ENCODE measurements around the gene TCF12.

TCF12 gene

GRCh38 chr15:57272771-57273357 lies 354.4 kb downstream of the TCF12 start:
- DNase-seq, result no peak

- DNase-seq, result no peak
These were observed 355.0 kb downstream of the TCF12 start for GRCh38 chr15:57273402-57273801.

- DNase-seq, result no peak
These were observed 360.0 kb downstream of the TCF12 start for GRCh38 chr15:57278439-57278838.

DNA sequence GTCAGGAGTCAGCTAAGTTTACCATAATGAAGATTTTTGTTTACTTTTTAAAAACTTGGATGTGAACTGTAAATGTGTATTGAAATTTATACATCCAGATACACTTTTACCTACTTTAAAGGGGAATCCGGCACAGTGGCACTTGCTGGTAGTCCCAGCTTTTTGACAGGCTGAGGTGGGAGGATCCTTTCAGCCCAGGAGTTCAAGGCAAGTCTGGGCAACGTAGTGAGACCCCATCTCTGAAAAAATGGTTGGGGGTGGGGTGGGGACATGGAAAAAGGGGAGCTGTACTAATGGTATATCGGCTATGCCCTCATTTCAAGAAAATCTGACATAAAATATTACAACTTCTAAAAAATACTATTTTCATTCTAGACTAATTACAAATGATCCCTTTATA lies 362.0 kb downstream of the TCF12 start:
- no peak for DNase-seq

DNA sequence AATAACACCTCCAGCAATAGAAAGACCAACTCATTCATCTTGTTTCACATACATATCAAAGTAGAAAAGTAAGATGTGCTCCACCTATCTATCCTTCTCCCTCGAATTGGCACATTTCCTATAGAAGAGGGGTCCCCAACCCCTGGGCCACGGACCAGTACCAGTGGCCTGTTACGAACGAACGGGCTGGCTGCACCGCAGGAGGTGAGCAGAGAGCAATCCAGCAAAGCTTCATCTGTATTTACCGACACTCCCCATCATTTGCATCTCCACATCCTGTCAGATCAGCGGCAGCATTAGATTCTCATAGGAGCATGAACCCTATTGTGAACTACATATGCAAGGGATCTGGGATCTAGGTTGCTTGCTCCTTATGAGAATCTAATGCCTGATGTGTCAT lies 362.9 kb downstream of the TCF12 start:
- DNase-seq, result no peak

DNA sequence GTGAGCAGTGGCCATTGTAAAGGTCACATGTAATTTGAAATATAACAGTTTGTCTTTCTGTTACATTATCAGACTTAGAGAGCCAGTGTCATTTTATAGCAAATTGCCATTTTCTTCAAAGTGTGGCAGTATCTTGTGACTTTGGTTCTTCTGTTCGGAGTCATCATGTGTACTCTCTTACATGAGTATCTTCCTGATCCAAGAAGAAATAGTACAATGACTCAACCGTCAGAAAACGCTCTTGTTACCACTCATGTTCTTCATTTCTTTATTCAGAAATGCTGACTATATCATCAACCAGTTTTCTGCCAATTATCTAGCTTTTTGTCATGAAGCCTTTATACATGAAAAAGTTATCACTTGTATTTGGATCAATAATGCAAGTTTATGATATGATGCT lies 364.2 kb downstream of the TCF12 start:
- DNase-seq, result no peak

DNA sequence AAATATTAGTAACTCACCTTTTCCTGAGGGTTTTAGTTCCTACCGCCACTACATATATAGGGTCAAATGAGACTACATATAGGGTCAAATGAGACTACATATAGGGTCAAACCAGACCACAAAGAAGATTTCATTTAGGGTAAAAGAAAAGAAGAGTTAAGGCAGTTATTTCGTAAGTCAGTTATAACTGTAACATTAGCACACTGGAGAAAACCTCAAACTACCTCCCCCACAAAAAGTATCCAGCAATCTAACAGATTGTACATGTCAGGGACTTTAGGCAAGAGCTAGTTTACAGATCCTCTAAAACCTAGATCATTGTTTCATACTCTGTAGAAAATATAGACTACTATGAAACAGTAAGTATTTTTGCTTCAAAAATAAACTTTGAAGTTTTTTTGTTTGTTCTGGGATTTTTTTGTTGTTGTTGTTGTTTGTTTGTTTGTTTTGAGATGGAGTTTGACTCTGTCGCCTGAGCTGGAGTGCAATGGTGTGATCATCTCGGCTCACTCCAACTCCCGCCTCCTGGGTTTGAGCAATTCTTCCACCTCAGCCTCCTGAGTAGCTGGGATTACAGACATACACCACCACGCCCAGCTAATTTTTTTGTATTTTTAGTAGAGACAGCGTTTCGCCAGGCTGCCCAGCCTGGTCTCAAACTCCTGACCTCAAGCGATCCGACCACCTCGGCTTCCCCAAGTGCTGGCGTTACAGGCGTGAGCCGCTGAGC lies 365.5 kb downstream of the TCF12 start:
- DNase-seq, result no peak

DNA sequence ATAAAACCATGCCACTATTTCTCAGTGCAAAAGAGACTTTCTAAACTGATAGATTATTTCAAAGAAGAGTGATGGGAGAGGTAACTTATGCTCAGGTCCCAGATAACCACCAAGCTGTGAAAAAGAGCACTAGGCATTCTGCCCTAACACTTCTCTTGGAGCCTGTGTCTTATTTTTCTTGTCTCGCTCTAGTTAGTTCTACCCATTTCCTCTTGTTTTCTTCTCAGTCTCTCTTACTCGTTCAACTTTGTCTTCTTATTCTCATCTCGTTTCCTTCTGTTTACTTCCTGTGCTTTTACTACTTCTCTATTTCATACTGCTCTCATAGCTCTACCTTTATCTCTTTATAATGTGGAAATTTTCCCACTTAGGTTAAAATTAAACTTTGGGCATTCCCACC lies 366.1 kb downstream of the TCF12 start:
- no peak for DNase-seq

- no peak for DNase-seq
These were observed 366.9 kb downstream of the TCF12 start for GRCh38 chr15:57285386-57285785.

DNA sequence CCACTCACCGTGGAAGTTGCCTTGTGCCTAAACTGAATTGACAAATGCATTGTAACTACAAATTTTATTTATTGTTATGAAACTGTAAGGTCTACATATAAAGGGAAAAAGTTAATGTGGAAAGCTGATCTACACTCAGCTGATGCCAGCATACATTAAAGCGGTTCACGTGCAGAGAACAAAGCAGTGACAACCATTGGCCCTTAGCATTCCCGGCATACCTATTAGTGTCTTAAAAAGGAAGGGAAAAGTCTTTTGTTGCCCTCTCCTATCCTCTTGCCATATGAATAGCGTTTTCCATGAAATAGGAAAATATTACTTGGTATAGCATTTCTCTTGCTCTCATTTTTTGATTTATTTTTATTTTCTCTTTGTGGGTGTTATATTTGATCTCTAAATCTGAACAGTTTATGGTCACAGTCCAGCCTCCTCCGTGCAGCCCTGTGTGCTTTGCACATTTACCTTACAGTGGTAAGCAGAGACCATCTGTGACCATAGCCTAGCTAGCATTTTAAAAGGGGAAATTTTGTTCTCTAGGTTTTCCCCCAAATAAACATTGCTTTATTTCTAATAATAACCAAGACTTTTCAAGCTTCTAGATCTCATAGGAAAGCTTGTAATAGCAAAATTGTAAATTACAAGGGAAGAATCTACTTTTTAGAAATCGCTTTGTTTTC lies 368.1 kb downstream of the TCF12 start:
- no peak for DNase-seq

- DNase-seq, result no peak
These were observed 368.7 kb downstream of the TCF12 start for GRCh38 chr15:57287123-57287521.

GRCh38 chr15:57288926-57289580 lies 370.6 kb downstream of the TCF12 start:
- no peak for DNase-seq

GRCh38 chr15:57290187-57290586 lies 371.7 kb downstream of the TCF12 start:
- DNase-seq, result no peak

DNA sequence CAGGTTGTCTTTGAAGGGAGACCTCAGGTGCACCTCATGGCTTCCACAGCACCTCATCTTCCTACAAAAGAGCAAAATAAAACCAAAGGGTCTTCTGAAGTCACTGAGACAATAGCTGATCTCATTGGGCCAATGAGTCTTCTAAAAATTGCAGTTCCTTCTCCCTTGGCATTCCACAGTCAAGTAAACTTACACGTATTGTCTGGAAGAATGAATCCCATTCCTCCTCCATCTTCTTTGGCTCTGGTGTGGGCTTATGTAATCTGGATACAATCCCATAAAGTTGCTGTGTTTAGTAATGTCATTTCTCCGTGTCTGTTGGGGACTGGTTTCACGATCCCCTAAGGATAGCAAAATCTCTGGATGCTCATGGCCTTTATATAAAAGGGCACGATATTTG lies 372.4 kb downstream of the TCF12 start:
- no peak for DNase-seq

DNA sequence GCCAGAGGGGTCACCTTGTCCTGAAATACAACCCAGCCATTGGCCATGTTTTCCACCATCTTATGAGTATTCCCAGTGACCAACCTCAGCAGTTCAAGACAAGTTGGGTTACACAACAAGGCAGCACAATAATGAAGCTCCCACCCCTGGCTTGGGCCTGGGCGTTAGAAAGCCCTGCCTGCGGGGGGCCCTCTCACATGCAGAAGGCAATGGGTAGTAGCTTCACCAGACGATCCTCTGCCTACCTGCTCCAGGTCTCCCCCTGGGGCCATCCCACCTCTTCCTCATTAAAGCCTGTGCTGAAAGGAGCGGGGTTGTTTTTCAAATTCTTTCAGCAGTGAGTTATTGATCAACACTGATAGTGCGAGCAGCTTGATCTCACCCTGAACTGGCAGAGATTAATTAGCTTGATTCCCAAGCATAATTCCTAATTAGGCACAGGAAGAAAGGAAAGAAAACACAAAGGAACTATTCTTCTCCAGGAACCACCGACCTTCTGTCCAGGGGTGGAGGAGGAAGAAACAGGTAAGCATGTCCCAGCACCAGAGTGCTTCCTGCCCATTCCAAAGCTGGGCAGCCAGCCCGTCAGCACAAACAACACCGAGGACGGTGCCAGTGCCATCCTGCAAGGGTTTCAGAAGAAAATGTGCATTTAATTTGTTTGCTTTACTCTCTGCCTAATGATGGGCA lies 378.2 kb downstream of the TCF12 start:
- DNase-seq, result no peak

DNA sequence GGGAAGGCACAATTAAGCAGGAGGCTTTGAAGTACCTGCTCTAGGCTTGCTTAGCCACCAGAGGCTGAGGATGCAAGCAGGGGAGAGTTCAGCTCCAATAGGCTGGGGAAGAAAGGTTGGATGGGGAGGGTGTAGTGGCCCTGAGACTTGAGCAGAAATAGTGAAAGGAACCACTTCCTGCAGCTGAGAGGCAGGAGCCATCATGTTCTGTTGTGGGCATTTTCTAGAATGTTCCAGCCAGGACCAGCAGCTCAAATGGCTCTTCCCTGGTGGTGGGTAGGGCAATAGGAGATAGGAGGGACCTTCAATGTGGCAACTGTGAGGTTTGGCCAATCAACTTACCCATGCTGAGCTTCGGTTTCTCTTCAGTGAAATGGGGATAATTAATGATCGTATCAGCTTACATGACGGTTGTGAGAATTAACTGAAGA lies 378.7 kb downstream of the TCF12 start:
- no peak for DNase-seq

- no peak for DNase-seq
These were observed 379.2 kb downstream of the TCF12 start for GRCh38 chr15:57297630-57298029.

DNA sequence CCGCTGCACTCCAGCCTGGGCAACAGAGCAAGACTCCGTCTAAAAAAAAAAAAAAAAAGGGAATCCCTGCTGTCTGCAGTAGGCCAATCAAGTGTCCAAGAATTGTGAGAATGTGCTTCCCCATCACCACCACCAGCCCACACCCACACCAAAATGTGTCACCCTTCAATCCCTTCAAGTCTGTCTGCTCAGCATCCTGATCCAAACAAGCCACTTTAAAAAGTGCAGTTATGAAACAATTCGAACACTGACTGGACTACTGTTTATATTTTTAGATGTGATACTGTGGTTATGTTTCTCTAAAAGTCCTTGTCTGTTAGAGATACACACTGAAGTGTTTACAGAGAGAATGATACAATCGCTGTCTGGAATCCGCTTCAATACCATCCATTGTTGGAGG lies 379.8 kb downstream of the TCF12 start:
- no peak for DNase-seq

GRCh38 chr15:57298843-57299550 lies 380.6 kb downstream of the TCF12 start:
- DNase-seq, result no peak

DNA sequence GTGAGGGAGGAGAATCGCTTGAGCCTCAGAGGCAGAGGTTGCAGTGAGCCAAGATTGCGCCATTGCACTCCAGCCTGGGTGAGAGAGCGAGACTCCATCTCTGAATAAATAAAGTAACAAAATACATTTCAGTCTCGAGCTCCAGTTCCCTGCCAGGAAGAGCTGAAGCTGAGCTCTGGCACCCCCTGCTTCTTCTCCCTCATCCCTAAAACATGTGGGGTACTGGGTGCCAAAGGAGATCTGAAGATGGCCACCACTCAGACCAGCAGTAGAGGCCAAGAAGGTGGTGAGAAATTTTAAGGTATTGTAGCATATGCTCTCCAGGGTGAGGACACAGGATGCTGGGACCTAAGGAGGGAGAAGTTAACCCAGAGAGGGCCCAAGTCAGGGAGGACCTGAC lies 382.9 kb downstream of the TCF12 start:
- DNase-seq, result no peak

GRCh38 chr15:57302640-57303257 lies 384.3 kb downstream of the TCF12 start:
- no peak for DNase-seq

DNA sequence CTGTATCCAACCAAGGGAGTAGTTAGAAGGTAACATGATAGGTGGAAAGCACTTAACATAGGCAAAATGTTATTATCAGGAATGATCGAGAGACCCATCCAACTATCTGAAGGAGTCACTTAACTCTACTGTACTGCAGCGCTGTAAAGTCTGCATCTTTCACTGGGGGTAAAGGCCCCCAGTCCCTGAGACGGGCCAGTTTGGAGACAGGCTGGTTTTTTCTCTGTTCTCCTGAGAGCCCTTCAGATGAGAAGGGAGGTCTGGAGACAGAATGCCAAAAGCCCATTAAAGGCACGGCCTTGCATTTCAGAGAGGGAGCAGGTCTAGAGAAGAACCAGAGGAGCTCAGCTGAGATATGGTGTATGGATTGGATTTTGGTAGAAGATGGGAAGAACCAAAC lies 386.6 kb downstream of the TCF12 start:
- no peak for DNase-seq

Data from DMS 273 treated with DMSO at 0.1 percent for 48 hours (cell line).